ENCODE results near the gene SPIRE1.

SPIRE1 gene

DNA sequence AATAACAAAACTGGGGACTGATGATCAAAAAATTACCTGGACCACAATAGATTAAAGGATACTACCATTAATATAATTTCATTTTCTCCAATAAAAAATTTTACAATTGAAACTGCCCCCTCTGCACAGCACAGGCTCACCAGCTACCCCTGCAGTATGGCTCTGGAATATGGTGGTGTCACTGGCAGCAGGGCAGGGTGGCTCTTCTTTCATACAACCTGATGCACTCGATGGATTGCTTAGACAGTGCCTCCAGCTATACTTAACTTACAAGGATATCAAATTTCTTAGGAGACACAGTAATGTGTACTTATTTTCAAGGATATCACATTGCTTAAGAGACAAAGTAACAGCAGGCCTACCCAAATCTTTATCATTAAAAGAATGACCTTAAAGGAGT is 126.2 kb downstream of the SPIRE1 start:
- no peak overlapping the region for H2AFZ ChIP-seq (ENCODE audit: low read length)
- no peaks in the 10 kb centered on the region for H3K79me2 ChIP-seq (ENCODE audit: insufficient read depth, low read length)
- no peak for TF ChIP-seq EZH2phosphoT487 (IDR thresholded peaks at IDR 0.05; ENCODE audit: borderline replicate concordance)
- TF ChIP-seq, protein P1, sequence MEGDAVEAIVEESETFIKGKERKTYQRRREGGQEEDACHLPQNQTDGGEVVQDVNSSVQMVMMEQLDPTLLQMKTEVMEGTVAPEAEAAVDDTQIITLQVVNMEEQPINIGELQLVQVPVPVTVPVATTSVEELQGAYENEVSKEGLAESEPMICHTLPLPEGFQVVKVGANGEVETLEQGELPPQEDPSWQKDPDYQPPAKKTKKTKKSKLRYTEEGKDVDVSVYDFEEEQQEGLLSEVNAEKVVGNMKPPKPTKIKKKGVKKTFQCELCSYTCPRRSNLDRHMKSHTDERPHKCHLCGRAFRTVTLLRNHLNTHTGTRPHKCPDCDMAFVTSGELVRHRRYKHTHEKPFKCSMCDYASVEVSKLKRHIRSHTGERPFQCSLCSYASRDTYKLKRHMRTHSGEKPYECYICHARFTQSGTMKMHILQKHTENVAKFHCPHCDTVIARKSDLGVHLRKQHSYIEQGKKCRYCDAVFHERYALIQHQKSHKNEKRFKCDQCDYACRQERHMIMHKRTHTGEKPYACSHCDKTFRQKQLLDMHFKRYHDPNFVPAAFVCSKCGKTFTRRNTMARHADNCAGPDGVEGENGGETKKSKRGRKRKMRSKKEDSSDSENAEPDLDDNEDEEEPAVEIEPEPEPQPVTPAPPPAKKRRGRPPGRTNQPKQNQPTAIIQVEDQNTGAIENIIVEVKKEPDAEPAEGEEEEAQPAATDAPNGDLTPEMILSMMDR (conservative IDR thresholded peaks at IDR 0.05; ENCODE audit: low read length) = peak; percentile 39
- no peaks in the 10 kb centered on the region for H3K4me1 ChIP-seq (ENCODE audit: insufficient read depth, low read length, poor library complexity, severe bottlenecking)
- no peaks in the 10 kb centered on the region for H3K9me3 ChIP-seq (ENCODE audit: insufficient read depth, low read depth, low read length)
- H4K20me1 ChIP-seq (ENCODE audit: insufficient read depth, low read length, poor library complexity, severe bottlenecking) = no peaks in the 10 kb centered on the region
- H3K4me2 ChIP-seq (ENCODE audit: low read depth, low read length, poor library complexity, severe bottlenecking) = no peak overlapping the region
- H3F3A ChIP-seq (ENCODE audit: low read depth) = no peaks in the 10 kb centered on the region
- H3K4me3 ChIP-seq (ENCODE audit: low read length, poor library complexity, severe bottlenecking) = no peak overlapping the region
- H3K27me3 ChIP-seq (ENCODE audit: insufficient read depth, low read length, poor library complexity, severe bottlenecking) = peaks cover 5% of the 10 kb centered on the region
- H3K9me2 ChIP-seq (replicated peaks; ENCODE audit: low read depth, low read length) = no peaks in the 10 kb centered on the region
- no peaks in the 10 kb centered on the region for H3K36me3 ChIP-seq (ENCODE audit: insufficient read depth, low read length)
- H3K9ac ChIP-seq (ENCODE audit: low read depth, low read length, poor library complexity, severe bottlenecking) = no peak overlapping the region

DNA sequence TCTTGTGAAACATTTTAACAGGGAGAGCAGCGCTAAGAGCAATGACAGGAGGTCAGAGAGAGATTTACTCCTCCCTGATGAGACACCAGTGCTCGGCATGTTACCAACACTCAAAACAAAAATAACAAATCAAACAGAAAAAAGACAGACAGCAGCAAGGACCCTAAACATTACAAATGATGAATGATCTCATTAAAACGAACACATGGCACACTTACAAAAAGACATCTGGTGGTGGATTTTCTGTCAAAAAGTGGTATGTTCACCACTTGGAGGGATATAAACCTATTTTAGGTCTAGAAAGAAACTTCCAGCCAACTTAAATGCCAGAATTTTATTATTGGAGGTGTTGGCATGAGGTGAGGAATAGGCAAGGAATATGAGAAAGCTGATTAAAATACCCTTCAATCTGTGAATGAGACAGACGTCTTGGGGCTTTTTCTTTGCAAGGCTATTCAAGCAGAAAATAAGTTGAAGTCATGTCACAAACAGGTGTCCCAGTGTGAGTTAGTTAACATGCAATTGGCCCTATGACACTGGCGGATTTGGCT is 137.4 kb downstream of the SPIRE1 start:
- Histone ChIP-seq H2AFZ (ENCODE audit: low read length) (no peak overlapping the region), H3K4me3 (ENCODE audit: low read length, poor library complexity, severe bottlenecking) (no peak overlapping the region), H3K27me3 (ENCODE audit: insufficient read depth, low read length, poor library complexity, severe bottlenecking) (no peaks in the 10 kb centered on the region), H3K9me2 (replicated peaks; ENCODE audit: low read depth, low read length) (no peaks in the 10 kb centered on the region), H3K4me2 (ENCODE audit: low read depth, low read length, poor library complexity, severe bottlenecking) (no peak overlapping the region), H3F3A (ENCODE audit: low read depth) (no peaks in the 10 kb centered on the region), H3K4me1 (ENCODE audit: insufficient read depth, low read length, poor library complexity, severe bottlenecking) (no peaks in the 10 kb centered on the region), H4K20me1 (ENCODE audit: insufficient read depth, low read length, poor library complexity, severe bottlenecking) (no peaks in the 10 kb centered on the region), H3K36me3 (ENCODE audit: insufficient read depth, low read length) (no peaks in the 10 kb centered on the region), H3K9me3 (ENCODE audit: insufficient read depth, low read depth, low read length) (no peaks in the 10 kb centered on the region), H3K79me2 (ENCODE audit: insufficient read depth, low read length) (no peaks in the 10 kb centered on the region), H3K9ac (ENCODE audit: low read depth, low read length, poor library complexity, severe bottlenecking) (no peak overlapping the region)
- TF ChIP-seq, protein P1 (conservative IDR thresholded peaks at IDR 0.05; ENCODE audit: low read length) = no peak
- TF ChIP-seq EZH2phosphoT487 (IDR thresholded peaks at IDR 0.05; ENCODE audit: borderline replicate concordance) = no peak

DNA sequence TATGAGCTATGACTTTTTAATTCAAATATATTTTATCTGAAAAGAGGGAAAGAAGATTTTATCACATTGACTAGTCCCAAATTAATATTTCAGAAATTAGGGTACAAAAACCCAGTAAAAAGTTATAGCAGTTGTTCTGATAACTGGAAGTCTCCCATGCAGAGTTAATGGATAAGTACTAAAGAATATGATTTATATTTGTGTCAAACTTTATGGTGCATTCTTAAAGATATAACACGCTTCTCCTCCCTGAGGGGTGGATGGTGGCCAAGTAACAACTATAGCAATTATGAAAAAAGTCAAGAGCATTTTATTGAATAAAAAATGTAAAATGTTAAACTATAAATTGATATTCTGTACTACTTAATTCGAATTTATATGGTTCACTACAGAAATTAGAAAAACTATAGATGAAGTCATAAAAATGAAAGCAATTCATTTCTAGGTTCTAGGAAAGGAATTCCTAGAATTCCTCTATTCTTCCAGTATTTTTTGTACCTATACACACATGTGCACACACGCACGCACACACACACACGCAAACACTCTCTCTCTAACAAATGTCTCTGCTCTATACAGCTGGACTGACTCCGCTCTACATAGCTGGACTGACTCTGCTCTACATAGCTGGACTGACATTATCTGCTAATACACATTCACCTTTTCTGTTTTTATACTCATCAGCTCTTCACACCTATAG is 138.9 kb downstream of the SPIRE1 start:
- Histone ChIP-seq H3K9ac (ENCODE audit: low read depth, low read length, poor library complexity, severe bottlenecking) (no peak overlapping the region), H3K27me3 (ENCODE audit: insufficient read depth, low read length, poor library complexity, severe bottlenecking) (no peaks in the 10 kb centered on the region), H3K4me1 (ENCODE audit: insufficient read depth, low read length, poor library complexity, severe bottlenecking) (no peaks in the 10 kb centered on the region), H3K9me2 (replicated peaks; ENCODE audit: low read depth, low read length) (no peaks in the 10 kb centered on the region), H3K36me3 (ENCODE audit: insufficient read depth, low read length) (no peaks in the 10 kb centered on the region), H3F3A (ENCODE audit: low read depth) (no peaks in the 10 kb centered on the region), H3K4me3 (ENCODE audit: low read length, poor library complexity, severe bottlenecking) (no peak overlapping the region), H2AFZ (ENCODE audit: low read length) (no peak overlapping the region), H4K20me1 (ENCODE audit: insufficient read depth, low read length, poor library complexity, severe bottlenecking) (no peaks in the 10 kb centered on the region), H3K9me3 (ENCODE audit: insufficient read depth, low read depth, low read length) (no peaks in the 10 kb centered on the region), H3K79me2 (ENCODE audit: insufficient read depth, low read length) (no peaks in the 10 kb centered on the region), H3K4me2 (ENCODE audit: low read depth, low read length, poor library complexity, severe bottlenecking) (no peak overlapping the region)
- no peak for TF ChIP-seq EZH2phosphoT487 (IDR thresholded peaks at IDR 0.05; ENCODE audit: borderline replicate concordance)
- TF ChIP-seq, protein P1 (conservative IDR thresholded peaks at IDR 0.05; ENCODE audit: low read length) = no peak

Data from Loucy (cell line).